H1 (cell line): Measurements from ENCODE around the gene RESF1.

Source experiments
- BRCA1 ChIP-seq: IDR thresholded peaks from 2 replicates; pipeline ENCODE4 v1.6.1; 2012; ENCODE audit warnings: low read depth, low read length, improper control_type of control experiment
- CHD2 ChIP-seq: IDR thresholded peaks from 2 replicates; pipeline ENCODE4 v1.6.1; 2012; ENCODE audit warnings: low read length, improper control_type of control experiment
- RXRA ChIP-seq: IDR thresholded peaks from 2 replicates; pipeline ENCODE4 v1.6.1; 2011; ENCODE audit warnings: low read depth, mild to moderate bottlenecking, low read length, moderate library complexity; ENCODE audit not compliant: insufficient read depth

- TF ChIP-seq BRCA1, result no peak
- no peak for TF ChIP-seq RXRA
- no peak for TF ChIP-seq CHD2
Observed at GRCh38 chr12:31999692-32000091, 40.5 kb downstream of the RESF1 start.
